Astrocyte of the spinal cord (primary cell): ENCODE measurements around the gene UIMC1.
"Not testable (repeated sequence)": the region's sequence is repeated elsewhere in the genome, so short reads cannot be mapped to it uniquely, and the experiment has no call there.

ENCODE experiments used
- DNase-seq: peaks from one replicate; pipeline ENCODE4 v3.0.0; 2011; ENCODE audit warnings: low read depth, low spot score
- H3K4me3 ChIP-seq: 2 replicates; pipeline ENCODE4 v1.5.1; 2011; ENCODE audit warnings: low read depth, mild to moderate bottlenecking, low read length, moderate library complexity
- in situ Hi-C: cut with HindIII; loops from 2 replicates; pipeline ENCODE4 v1.10.0; 2017; ENCODE audit warnings: low sequenced_read_pairs
- TF ChIP-seq, protein P1 (sequence below): IDR thresholded peaks from 2 replicates; pipeline ENCODE4 v1.5.1; 2012; ENCODE audit warnings: low read depth, mild to moderate bottlenecking, low read length, inconsistent platforms

UIMC1 gene

GRCh38 chr5:176987583-176987982, 19.0 kb downstream of the UIMC1 start:
- no peak overlapping the region for H3K4me3 ChIP-seq
- no peak for DNase-seq
- in situ Hi-C loops = no loop called here
- TF ChIP-seq, protein P1, sequence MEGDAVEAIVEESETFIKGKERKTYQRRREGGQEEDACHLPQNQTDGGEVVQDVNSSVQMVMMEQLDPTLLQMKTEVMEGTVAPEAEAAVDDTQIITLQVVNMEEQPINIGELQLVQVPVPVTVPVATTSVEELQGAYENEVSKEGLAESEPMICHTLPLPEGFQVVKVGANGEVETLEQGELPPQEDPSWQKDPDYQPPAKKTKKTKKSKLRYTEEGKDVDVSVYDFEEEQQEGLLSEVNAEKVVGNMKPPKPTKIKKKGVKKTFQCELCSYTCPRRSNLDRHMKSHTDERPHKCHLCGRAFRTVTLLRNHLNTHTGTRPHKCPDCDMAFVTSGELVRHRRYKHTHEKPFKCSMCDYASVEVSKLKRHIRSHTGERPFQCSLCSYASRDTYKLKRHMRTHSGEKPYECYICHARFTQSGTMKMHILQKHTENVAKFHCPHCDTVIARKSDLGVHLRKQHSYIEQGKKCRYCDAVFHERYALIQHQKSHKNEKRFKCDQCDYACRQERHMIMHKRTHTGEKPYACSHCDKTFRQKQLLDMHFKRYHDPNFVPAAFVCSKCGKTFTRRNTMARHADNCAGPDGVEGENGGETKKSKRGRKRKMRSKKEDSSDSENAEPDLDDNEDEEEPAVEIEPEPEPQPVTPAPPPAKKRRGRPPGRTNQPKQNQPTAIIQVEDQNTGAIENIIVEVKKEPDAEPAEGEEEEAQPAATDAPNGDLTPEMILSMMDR = no peak

- DNase-seq = no peak
- in situ Hi-C loops = no loop called here
- TF ChIP-seq, protein P1 = no peak
- H3K4me3 ChIP-seq = no peak overlapping the region
Measured at GRCh38 chr5:176986280-176986679, 20.3 kb downstream of the UIMC1 start.

- DNase-seq = no peak
Measured at GRCh38 chr5:176985516-176985915, 21.1 kb downstream of the UIMC1 start.

GRCh38 chr5:176984176-176984575, 22.4 kb downstream of the UIMC1 start:
- H3K4me3 ChIP-seq, in situ Hi-C loops, DNase-seq: not testable (repeated sequence)

More at GRCh38 chr5:176985516-176985915, 21.1 kb downstream of the UIMC1 start:
- no peak overlapping the region for H3K4me3 ChIP-seq
- TF ChIP-seq, protein P1 = no peak
- in situ Hi-C loops = no loop called here

DNA sequence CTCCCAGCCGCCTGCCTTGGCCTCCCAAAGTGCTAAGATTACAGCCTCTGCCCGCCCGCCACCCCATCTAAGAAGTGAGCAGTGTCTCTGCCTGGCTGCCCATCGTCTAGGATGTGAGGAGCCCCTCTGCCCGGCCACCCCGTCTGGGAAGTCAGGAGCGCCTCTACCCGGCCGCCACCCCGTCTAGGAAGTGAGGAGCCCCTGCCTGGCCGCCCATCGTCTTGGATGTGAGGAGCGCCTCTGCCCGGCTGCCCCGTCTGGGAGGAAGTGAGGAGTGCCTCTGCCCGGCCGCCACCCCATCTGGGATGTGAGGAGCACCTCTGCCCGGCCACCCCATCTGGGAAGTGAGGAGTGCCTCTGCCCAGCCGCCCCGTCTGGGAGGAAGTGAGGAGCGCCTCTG, 23.0 kb downstream of the UIMC1 start:
- H3K4me3 ChIP-seq, DNase-seq, in situ Hi-C loops: not testable (repeated sequence)

DNA sequence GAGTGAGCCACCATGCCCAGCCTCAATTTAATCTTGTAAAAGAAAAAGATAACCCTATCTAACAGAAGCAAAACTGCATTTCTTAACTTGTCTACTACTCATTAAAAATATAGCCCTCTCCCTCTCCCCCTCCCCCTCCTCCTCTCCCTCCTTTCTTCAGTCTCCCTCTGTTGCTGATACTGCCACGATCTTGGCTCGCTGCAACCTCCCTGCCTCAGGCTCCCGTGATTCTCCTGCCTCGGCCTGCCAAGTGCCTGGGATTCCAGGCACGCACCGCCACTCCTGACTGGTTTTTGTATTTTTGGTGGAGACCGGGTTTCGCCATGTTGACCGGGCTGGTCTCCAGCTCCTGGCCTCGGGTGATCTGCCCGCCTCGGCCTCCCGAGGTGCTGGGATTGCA, 23.5 kb downstream of the UIMC1 start:
- H3K4me3 ChIP-seq, in situ Hi-C loops, DNase-seq: not testable (repeated sequence)

- no peak overlapping the region for H3K4me3 ChIP-seq
- DNase-seq = no peak
- in situ Hi-C loops = no loop called here
- TF ChIP-seq, protein P1 = no peak
Measured at GRCh38 chr5:176980818-176981217, 25.8 kb downstream of the UIMC1 start.

GRCh38 chr5:176979669-176980068, 26.9 kb downstream of the UIMC1 start:
- no peak for DNase-seq
- no peak overlapping the region for H3K4me3 ChIP-seq
- TF ChIP-seq, protein P1 = no peak
- in situ Hi-C loops = no loop called here
